DMS 273 (cell line): ENCODE measurements around the gene SHISA9.
"Not testable (repeated sequence)": the region's sequence is repeated elsewhere in the genome, so short reads cannot be mapped to it uniquely, and the experiment has no call there.

Source experiments
- DNase-seq: peaks from one replicate; lab custom pipeline; 2025; ENCODE audit not compliant: unreplicated experiment; lab: John Stamatoyannopoulos, UW

SHISA9 gene

GRCh38 chr16:12899529-12900143, 1.8 kb upstream of the SHISA9 start:
- DNase-seq: no peak

- DNase-seq: no peak
Measured at GRCh38 chr16:12900156-12900555, 1.2 kb upstream of the SHISA9 start.

GRCh38 chr16:12900599-12901203, 697 bp upstream of the SHISA9 start:
- peak; percentile 43 for DNase-seq

- DNase-seq: peak; percentile 72
Measured at GRCh38 chr16:12901204-12901596, 198 bp upstream of the SHISA9 start.

DNA sequence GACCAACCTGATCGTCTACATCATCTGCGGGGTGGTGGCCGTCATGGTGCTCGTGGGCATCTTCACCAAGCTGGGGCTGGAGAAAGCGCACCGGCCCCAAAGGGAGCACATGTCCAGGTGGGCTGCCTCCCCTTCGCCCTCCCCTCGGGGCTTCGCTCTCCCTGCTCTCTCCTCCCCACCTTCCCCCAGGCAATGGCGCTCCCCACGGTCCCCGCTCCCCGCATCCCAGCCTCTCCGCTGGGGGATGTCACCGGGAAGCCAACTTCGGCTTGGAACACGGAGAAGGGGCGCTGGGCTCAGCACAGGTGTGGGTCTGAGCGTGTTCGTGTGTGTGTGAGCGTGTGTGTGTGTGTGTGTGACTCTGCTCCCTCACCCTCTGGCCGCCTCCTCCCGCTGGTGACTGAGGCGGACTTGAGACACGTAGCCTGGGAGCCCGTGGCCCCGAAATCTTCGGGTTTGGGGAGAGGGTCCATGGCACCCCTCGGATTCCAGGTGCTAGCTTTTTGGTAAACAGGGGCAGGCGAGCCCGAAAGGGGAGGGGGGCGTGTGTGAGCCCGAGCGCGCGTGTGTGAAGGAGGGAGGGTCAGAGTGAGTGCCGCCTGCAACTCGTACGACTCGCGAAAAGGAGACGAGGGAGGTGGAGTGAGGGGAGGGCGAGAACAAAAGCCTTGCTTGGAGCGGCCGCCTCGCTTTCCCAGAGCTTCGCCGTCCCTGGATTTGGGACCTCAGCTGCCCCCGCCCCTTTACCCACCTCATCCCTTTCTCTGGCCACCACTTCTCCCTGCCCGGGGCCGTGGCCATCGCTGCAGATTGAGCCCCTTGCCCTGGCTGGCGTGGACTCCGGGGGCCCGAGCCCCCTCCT, 1.3 kb downstream of the SHISA9 start:
- DNase-seq: peak; percentile 41

- DNase-seq: peak; percentile 27
Measured at GRCh38 chr16:12903407-12904328, 2.3 kb downstream of the SHISA9 start.

GRCh38 chr16:12904329-12904671, 2.9 kb downstream of the SHISA9 start:
- DNase-seq: no peak

DNA sequence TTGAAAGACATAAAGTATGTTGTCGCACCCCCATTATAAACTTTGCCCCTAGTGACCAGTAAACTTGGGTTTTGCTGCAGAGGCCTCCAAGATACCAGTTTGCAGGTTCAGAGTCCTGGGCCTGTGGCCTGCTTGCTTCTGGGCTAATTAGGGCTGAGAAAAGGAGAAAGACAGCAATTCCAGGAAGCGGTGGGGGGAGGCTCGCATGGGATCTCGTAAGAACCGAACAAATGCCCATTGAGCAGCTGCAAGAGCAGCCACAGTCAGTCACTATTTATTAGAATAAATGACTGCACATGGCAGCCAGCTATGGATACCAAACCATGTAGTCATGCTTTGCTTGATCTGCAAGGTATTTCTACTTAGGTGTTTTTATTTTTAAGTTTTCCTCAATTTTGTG, 4.9 kb downstream of the SHISA9 start:
- DNase-seq: no peak

GRCh38 chr16:12906765-12907516, 5.5 kb downstream of the SHISA9 start:
- DNase-seq: no peak

DNA sequence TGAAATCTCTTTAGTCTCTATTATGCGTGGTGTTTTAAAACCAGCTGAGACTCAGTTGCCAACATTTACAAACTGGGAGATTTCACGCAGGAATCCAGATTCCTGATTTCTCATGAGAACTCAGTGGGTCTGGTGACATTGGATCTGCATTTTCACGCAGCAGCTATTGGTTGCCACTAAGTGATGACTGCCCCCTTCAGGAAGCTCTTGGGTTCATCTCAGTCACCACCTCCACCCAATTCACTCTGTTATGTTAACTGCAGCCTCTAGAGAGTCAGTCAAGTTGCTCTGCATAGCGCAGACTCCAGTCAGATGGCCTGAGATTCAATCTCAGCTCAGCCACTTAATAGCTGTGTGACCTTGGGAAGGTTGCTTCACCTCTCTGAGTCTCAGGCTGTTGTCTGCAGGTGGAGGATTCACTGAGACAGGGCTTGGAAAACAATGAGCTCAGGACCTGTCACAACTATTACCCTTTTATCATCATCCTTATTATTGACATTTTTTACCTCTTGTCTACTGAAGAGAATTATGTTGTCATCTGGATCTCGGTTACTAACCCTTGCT, 6.4 kb downstream of the SHISA9 start:
- peak; percentile 32 for DNase-seq

- no peak for DNase-seq
Measured at GRCh38 chr16:12917246-12917645, 15.8 kb downstream of the SHISA9 start.

GRCh38 chr16:12917653-12918052, 16.3 kb downstream of the SHISA9 start:
- no peak for DNase-seq

GRCh38 chr16:12920739-12921138, 19.3 kb downstream of the SHISA9 start:
- DNase-seq: no peak

DNA sequence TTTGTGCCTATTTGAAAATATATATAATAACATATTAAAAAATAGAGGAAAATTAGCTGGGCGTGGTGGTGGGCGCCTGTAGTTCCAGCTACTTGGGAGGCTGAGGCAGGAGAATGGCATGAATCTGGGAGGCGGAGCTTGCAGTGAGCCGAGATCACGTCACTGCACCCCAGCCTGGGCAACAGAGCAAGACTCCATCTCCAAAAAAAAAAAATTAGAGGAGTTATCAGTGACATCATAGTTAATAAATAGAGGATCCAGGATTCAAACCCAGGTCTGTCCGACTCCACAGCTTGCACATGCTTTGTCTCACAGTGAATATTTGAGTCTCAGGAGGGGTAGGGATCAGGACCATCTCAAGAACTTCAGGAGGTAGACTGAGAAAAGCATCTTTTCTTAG, 22.2 kb downstream of the SHISA9 start:
- not testable (repeated sequence) for DNase-seq

- DNase-seq: peak; percentile 6
Measured at GRCh38 chr16:12925026-12925800, 23.8 kb downstream of the SHISA9 start.

- no peak for DNase-seq
Measured at GRCh38 chr16:12927591-12927990, 26.2 kb downstream of the SHISA9 start.

GRCh38 chr16:12930881-12931280, 29.5 kb downstream of the SHISA9 start:
- DNase-seq: no peak

DNA sequence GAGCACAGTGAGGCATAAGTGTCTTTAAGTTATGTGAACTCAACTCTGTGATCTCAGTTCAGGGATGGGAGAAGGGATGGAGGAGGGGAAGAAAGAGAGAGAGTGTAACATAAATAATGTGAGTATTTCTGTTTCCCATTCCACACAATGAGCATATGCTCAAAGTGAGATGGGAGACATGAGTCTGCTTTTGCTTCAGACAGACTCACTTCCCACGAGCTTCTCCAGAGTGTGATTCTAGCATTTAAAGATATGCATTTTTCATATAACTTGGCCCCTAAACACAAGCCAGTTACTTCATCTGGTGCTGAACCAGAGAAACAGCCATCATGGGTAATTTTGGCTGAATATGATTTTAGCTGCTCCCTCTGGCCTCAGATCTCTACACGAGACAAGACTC, 35.0 kb downstream of the SHISA9 start:
- no peak for DNase-seq

GRCh38 chr16:12941896-12942295, 40.5 kb downstream of the SHISA9 start:
- DNase-seq: no peak
